HEK293 (cell line): Measurements from ENCODE around the gene NFXL1.

Experiments
- CTCF ChIA-PET: fragments of 350-600 bp; formaldehyde crosslinking; extraction: SDS; loops from one replicate; lab custom pipeline; 2021; ENCODE audit warnings: antibody characterized with exemption; lab: Yijun Ruan, JAX
- POLR2A ChIA-PET: fragments of 300-600 bp; formaldehyde crosslinking; extraction: SDS; loops from one replicate; lab custom pipeline; 2020; ENCODE audit warnings: antibody characterized with exemption, inconsistent platforms; lab: Yijun Ruan, JAX
- H3K27ac ChIP-seq: fragments of 200-500 bp; sonication (Bioruptor generic); 2 replicates; pipeline ENCODE4 v1.5.1; 2014; ENCODE audit warnings: low read depth, low read length, control low read depth, inconsistent platforms; ENCODE audit errors: extremely low read depth
- H3K36me3 ChIP-seq, 2 experiments: fragments of 200-500 bp in 1 of 2; sonication (Bioruptor generic) in 1 of 2; 1 replicate in 1 of 2; 2 replicates in 1 of 2; pipeline ENCODE4 v1.5.1; 2014 to 2017; ENCODE audit warnings: inconsistent platforms in 2 of 2, low read length in 2 of 2; ENCODE audit not compliant: control insufficient read depth in 2 of 2, insufficient read depth in 1 of 2
- H3K4me1 ChIP-seq: fragments of 200-500 bp; sonication (Bioruptor generic); 2 replicates; pipeline ENCODE4 v1.5.1; 2014; ENCODE audit warnings: mild to moderate bottlenecking, low read length, inconsistent platforms; ENCODE audit not compliant: control insufficient read depth, insufficient read depth
- H3K4me3 ChIP-seq: 2 replicates; pipeline ENCODE4 v1.5.1; 2011; ENCODE audit warnings: low read depth, mild to moderate bottlenecking, control low read depth, low read length, moderate library complexity
- H3K9me3 ChIP-seq: fragments of 200-500 bp; sonication (Bioruptor generic); 2 replicates; pipeline ENCODE4 v1.5.1; 2014; ENCODE audit warnings: low read depth, low read length, inconsistent platforms; ENCODE audit not compliant: control insufficient read depth, insufficient read depth
- HOXD13 ChIP-seq: sonication (generic); formaldehyde crosslinking; IDR thresholded peaks from 2 replicates; pipeline ENCODE4 v1.8.0; 2022; ENCODE audit warnings: missing genetic modification reagents, borderline replicate concordance
- MYNN ChIP-seq: fragments of 450-650 bp; formaldehyde crosslinking; IDR thresholded peaks from 2 replicates; pipeline ENCODE4 v1.5.1; 2016; ENCODE audit warnings: missing biosample characterization, missing genetic modification characterization, borderline replicate concordance
- REPIN1 ChIP-seq: fragments of 450-650 bp; formaldehyde crosslinking; IDR thresholded peaks from 2 replicates; pipeline ENCODE4 v1.5.1; 2017; ENCODE audit warnings: missing biosample characterization, missing genetic modification characterization, low read depth
- WT1 ChIP-seq: fragments of 450-650 bp; formaldehyde crosslinking; IDR thresholded peaks from 2 replicates; pipeline ENCODE4 v1.5.1; 2016; ENCODE audit warnings: missing biosample characterization, missing genetic modification characterization
- ZBTB17 ChIP-seq: fragments of 450-650 bp; formaldehyde crosslinking; IDR thresholded peaks from 2 replicates; pipeline ENCODE4 v1.5.1; 2016; ENCODE audit warnings: missing biosample characterization, missing genetic modification characterization
- ZBTB20 ChIP-seq: fragments of 450-650 bp; formaldehyde crosslinking; IDR thresholded peaks from 2 replicates; pipeline ENCODE4 v1.5.1; 2016; ENCODE audit warnings: missing biosample characterization, missing genetic modification characterization
- ZBTB7A ChIP-seq: fragments of 450-650 bp; formaldehyde crosslinking; IDR thresholded peaks from 2 replicates; pipeline ENCODE4 v1.5.1; 2016; ENCODE audit warnings: low read depth, missing biosample characterization, missing genetic modification characterization
- ZNF184 ChIP-seq: fragments of 450-650 bp; IDR thresholded peaks from 2 replicates; pipeline ENCODE4 v1.5.1; 2018; ENCODE audit warnings: missing biosample characterization, mild to moderate bottlenecking, missing genetic modification characterization
- ZNF621 ChIP-seq: fragments of 450-650 bp; formaldehyde crosslinking; IDR thresholded peaks from 2 replicates; pipeline ENCODE4 v1.5.1; 2017; ENCODE audit warnings: missing biosample characterization, missing genetic modification characterization
- ZNF654 ChIP-seq: fragments of 450-650 bp; formaldehyde crosslinking; IDR thresholded peaks from 2 replicates; pipeline ENCODE4 v1.5.1; 2016; ENCODE audit warnings: low read depth, missing biosample characterization, missing genetic modification characterization
- ZNF658 ChIP-seq: fragments of 450-650 bp; formaldehyde crosslinking; IDR thresholded peaks from 2 replicates; pipeline ENCODE4; 2016; ENCODE audit warnings: missing biosample characterization, missing genetic modification characterization
- ZNF660 ChIP-seq: fragments of 450-650 bp; IDR thresholded peaks from 2 replicates; pipeline ENCODE4 v1.5.1; 2018; ENCODE audit warnings: missing biosample characterization, mild to moderate bottlenecking, missing genetic modification characterization
- ZNF707 ChIP-seq: fragments of 450-650 bp; formaldehyde crosslinking; IDR thresholded peaks from 2 replicates; pipeline ENCODE4 v1.5.1; 2016; ENCODE audit warnings: missing biosample characterization, missing genetic modification characterization
- ZNF76 ChIP-seq: fragments of 450-650 bp; formaldehyde crosslinking; IDR thresholded peaks from 2 replicates; pipeline ENCODE4; 2016; ENCODE audit warnings: low read depth, missing biosample characterization, missing genetic modification characterization, borderline replicate concordance
- TF ChIP-seq, protein P1 (sequence below): fragments of 450-650 bp; IDR thresholded peaks from 2 replicates; pipeline ENCODE4 v1.5.1; 2018; ENCODE audit warnings: missing biosample characterization, missing genetic modification characterization
- TF ChIP-seq, protein P2 (sequence below): fragments of 450-650 bp; formaldehyde crosslinking; IDR thresholded peaks from 2 replicates; pipeline ENCODE4 v1.5.1; 2016; ENCODE audit warnings: missing biosample characterization, missing genetic modification characterization
- TF ChIP-seq, protein P3 (sequence below): fragments of 450-650 bp; formaldehyde crosslinking; IDR thresholded peaks from 2 replicates; pipeline ENCODE4 v1.5.1; 2016; ENCODE audit warnings: missing biosample characterization, missing genetic modification characterization, borderline replicate concordance
- TF ChIP-seq, protein P4 (sequence below): fragments of 450-650 bp; formaldehyde crosslinking; IDR thresholded peaks from 2 replicates; pipeline ENCODE4 v1.5.1; 2016; ENCODE audit warnings: missing biosample characterization, missing genetic modification characterization
- TF ChIP-seq, protein P5 (sequence below): fragments of 450-650 bp; formaldehyde crosslinking; IDR thresholded peaks from 2 replicates; pipeline ENCODE4 v1.5.1; 2017; ENCODE audit warnings: missing biosample characterization, missing genetic modification characterization

The NFXL1 gene

DNA sequence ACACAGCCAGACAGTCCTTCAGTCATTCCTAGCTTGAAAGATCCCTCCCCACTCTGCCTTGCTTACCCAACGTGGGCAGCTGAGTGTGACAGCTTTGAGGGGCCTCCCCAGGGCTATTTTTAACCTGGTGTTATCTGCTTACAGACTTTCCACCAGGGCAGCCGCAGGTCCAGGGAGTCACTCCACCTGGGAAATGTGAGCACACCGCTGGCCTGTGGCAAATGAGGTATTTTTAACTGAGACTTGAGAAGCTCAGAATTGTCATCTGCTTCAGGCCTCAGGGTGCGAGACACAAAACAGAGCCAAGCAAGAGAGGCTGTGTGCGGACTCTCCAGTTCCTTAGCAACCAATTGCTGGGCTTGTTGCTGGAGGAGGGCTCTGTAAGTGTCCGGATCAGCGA, 89.5 kb downstream of the NFXL1 start:
- CTCF ChIA-PET = interaction anchor here (0.6 to 1.3 kb wide), 2 partner anchors 12 to 58 kb away, joined by 3 read pairs; no protein-coding TSS in a partner anchor
- Histone ChIP-seq H3K27ac (no peak overlapping the region), H3K4me3 (no peak overlapping the region), H3K9me3 (no peaks in the 10 kb centered on the region), H3K4me1 (no peaks in the 10 kb centered on the region), H3K36me3 (no peaks in the 10 kb centered on the region)
- POLR2A ChIA-PET = no interaction called here
- TF ChIP-seq ZNF660 (no peak), ZNF76 (tag by site-specific recombination) (no peak), ZNF658 (tag by site-specific recombination) (no peak), ZNF184 (tag by site-specific recombination) (no peak), MYNN (tag by site-specific recombination) (no peak), ZBTB17 (tag by site-specific recombination) (no peak), WT1 (tag by site-specific recombination) (no peak), ZBTB7A (tag by site-specific recombination) (no peak), ZNF621 (tag by site-specific recombination) (no peak), ZNF707 (tag by site-specific recombination) (no peak), ZNF654 (tag by site-specific recombination) (no peak), REPIN1 (tag by site-specific recombination) (no peak), ZBTB20 (tag by site-specific recombination) (no peak), HOXD13 (CRISPR knock-in tag) (no peak)
- TF ChIP-seq, protein P1, sequence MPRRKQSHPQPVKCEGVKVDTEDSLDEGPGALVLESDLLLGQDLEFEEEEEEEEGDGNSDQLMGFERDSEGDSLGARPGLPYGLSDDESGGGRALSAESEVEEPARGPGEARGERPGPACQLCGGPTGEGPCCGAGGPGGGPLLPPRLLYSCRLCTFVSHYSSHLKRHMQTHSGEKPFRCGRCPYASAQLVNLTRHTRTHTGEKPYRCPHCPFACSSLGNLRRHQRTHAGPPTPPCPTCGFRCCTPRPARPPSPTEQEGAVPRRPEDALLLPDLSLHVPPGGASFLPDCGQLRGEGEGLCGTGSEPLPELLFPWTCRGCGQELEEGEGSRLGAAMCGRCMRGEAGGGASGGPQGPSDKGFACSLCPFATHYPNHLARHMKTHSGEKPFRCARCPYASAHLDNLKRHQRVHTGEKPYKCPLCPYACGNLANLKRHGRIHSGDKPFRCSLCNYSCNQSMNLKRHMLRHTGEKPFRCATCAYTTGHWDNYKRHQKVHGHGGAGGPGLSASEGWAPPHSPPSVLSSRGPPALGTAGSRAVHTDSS (tag by site-specific recombination) = no peak
- TF ChIP-seq, protein P2, sequence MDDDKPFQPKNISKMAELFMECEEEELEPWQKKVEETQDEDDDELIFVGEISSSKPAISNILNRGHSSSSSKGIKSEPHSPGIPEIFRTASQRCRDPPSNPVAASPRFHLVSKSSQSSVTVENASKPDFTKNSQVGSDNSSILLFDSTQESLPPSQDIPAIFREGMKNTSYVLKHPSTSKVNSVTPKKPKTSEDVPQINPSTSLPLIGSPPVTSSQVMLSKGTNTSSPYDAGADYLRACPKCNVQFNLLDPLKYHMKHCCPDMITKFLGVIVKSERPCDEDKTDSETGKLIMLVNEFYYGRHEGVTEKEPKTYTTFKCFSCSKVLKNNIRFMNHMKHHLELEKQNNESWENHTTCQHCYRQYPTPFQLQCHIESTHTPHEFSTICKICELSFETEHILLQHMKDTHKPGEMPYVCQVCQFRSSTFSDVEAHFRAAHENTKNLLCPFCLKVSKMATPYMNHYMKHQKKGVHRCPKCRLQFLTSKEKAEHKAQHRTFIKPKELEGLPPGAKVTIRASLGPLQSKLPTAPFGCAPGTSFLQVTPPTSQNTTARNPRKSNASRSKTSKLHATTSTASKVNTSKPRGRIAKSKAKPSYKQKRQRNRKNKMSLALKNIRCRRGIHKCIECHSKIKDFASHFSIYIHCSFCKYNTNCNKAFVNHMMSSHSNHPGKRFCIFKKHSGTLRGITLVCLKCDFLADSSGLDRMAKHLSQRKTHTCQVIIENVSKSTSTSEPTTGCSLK = no peak
- TF ChIP-seq, protein P3, sequence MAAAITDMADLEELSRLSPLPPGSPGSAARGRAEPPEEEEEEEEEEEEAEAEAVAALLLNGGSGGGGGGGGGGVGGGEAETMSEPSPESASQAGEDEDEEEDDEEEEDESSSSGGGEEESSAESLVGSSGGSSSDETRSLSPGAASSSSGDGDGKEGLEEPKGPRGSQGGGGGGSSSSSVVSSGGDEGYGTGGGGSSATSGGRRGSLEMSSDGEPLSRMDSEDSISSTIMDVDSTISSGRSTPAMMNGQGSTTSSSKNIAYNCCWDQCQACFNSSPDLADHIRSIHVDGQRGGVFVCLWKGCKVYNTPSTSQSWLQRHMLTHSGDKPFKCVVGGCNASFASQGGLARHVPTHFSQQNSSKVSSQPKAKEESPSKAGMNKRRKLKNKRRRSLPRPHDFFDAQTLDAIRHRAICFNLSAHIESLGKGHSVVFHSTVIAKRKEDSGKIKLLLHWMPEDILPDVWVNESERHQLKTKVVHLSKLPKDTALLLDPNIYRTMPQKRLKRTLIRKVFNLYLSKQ (tag by site-specific recombination) = no peak
- TF ChIP-seq, protein P4, sequence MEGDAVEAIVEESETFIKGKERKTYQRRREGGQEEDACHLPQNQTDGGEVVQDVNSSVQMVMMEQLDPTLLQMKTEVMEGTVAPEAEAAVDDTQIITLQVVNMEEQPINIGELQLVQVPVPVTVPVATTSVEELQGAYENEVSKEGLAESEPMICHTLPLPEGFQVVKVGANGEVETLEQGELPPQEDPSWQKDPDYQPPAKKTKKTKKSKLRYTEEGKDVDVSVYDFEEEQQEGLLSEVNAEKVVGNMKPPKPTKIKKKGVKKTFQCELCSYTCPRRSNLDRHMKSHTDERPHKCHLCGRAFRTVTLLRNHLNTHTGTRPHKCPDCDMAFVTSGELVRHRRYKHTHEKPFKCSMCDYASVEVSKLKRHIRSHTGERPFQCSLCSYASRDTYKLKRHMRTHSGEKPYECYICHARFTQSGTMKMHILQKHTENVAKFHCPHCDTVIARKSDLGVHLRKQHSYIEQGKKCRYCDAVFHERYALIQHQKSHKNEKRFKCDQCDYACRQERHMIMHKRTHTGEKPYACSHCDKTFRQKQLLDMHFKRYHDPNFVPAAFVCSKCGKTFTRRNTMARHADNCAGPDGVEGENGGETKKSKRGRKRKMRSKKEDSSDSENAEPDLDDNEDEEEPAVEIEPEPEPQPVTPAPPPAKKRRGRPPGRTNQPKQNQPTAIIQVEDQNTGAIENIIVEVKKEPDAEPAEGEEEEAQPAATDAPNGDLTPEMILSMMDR (tag by site-specific recombination) = no peak
- TF ChIP-seq, protein P5, sequence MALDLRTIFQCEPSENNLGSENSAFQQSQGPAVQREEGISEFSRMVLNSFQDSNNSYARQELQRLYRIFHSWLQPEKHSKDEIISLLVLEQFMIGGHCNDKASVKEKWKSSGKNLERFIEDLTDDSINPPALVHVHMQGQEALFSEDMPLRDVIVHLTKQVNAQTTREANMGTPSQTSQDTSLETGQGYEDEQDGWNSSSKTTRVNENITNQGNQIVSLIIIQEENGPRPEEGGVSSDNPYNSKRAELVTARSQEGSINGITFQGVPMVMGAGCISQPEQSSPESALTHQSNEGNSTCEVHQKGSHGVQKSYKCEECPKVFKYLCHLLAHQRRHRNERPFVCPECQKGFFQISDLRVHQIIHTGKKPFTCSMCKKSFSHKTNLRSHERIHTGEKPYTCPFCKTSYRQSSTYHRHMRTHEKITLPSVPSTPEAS (tag by site-specific recombination) = no peak
